ENCODE results near the gene AMIGO2.

- no peak for TF ChIP-seq CTCF (IDR thresholded peaks at IDR 0.05; ENCODE audit: insufficient read depth, low read depth, low read length)
- no peak for TF ChIP-seq EZH2 (IDR thresholded peaks at IDR 0.05; ENCODE audit: insufficient read depth, low read length)
Observed at GRCh38 chr12:47097276-47097896, 17.6 kb upstream of the AMIGO2 start.
